SU-DHL-6 (cell line): ENCODE data around the gene LLCFC1.

ENCODE experiments used
- H2AFZ ChIP-seq: fragments of 200-600 bp; sonication (generic); 2 replicates; pipeline ENCODE4 v1.6.1; 2014; ENCODE audit warnings: low read depth, mild to moderate bottlenecking, moderate library complexity, mixed read lengths, antibody characterized with exemption, low read length; ENCODE audit not compliant: severe bottlenecking
- H3F3A ChIP-seq: fragments of 200-600 bp; shearing (Covaris generic); 2 replicates; pipeline ENCODE4 v1.6.0; 2016; ENCODE audit warnings: antibody characterized with exemption, mild to moderate bottlenecking; ENCODE audit not compliant: insufficient read depth
- H3K27ac ChIP-seq: fragments of 200-600 bp; sonication (generic); 2 replicates; pipeline ENCODE4 v1.5.1; 2016; ENCODE audit warnings: low read depth, mild to moderate bottlenecking, low read length, moderate library complexity, mixed read lengths
- H3K27me3 ChIP-seq: fragments of 200-600 bp; sonication (generic), shearing (Covaris generic); 2 replicates; pipeline ENCODE4 v1.6.0; 2014; ENCODE audit warnings: mild to moderate bottlenecking, low read length
- H3K36me3 ChIP-seq: fragments of 200-600 bp; sonication (generic); 2 replicates; pipeline ENCODE4 v1.6.1; 2014; ENCODE audit warnings: mild to moderate bottlenecking, low read length, mixed read lengths
- H3K4me2 ChIP-seq: fragments of 300-600, 200-600 bp; shearing (Covaris generic), sonication (generic); 2 replicates; pipeline ENCODE4 v1.6.0; 2014; ENCODE audit warnings: low read length, low read depth, mild to moderate bottlenecking; ENCODE audit not compliant: poor library complexity, severe bottlenecking
- H3K4me3 ChIP-seq: fragments of 200-600 bp; sonication (generic); 2 replicates; pipeline ENCODE4 v1.5.1; 2014; ENCODE audit warnings: antibody characterized with exemption, low read length, mild to moderate bottlenecking, mixed read lengths; ENCODE audit not compliant: insufficient read depth, poor library complexity, severe bottlenecking
- H3K79me2 ChIP-seq: fragments of 200-600 bp; sonication (generic); 2 replicates; pipeline ENCODE4 v1.6.1; 2014; ENCODE audit warnings: mild to moderate bottlenecking, low read length, moderate library complexity; ENCODE audit not compliant: insufficient read depth
- H3K9ac ChIP-seq: fragments of 200-600 bp; sonication (generic); 2 replicates; pipeline ENCODE4 v1.7.0; 2014; ENCODE audit warnings: mild to moderate bottlenecking, low read length
- H3K9me2 ChIP-seq: fragments of 200-600 bp; sonication (generic); replicated peaks from 2 replicates; pipeline ENCODE4 v1.6.1; 2014; ENCODE audit warnings: low read length; ENCODE audit not compliant: insufficient read depth
- H3K9me3 ChIP-seq: fragments of 200-600 bp; sonication (generic); 2 replicates; pipeline ENCODE4 v1.6.1; 2014; ENCODE audit warnings: low read length, mixed read lengths; ENCODE audit not compliant: insufficient read depth
- H4K20me1 ChIP-seq: fragments of 200-600 bp; sonication (generic); 2 replicates; pipeline ENCODE4 v1.6.1; 2014; ENCODE audit warnings: low read depth, mild to moderate bottlenecking, antibody characterized with exemption, low read length, moderate library complexity, mixed read lengths
- EZH2phosphoT487 ChIP-seq: fragments of 200-600 bp; sonication (generic), shearing (Covaris generic); conservative IDR thresholded peaks from 2 replicates; pipeline ENCODE4 v1.6.1; 2018; ENCODE audit warnings: mild to moderate bottlenecking, antibody characterized with exemption, low read length, moderate library complexity, mixed read lengths
- TF ChIP-seq, protein P1 (sequence below): fragments of 200-600 bp; sonication (generic); IDR thresholded peaks from one replicate; pipeline ENCODE4 v1.5.1; 2017; ENCODE audit warnings: antibody characterized with exemption, mild to moderate bottlenecking, low read length, moderate library complexity; ENCODE audit not compliant: insufficient read depth, poor library complexity, severe bottlenecking

Gene LLCFC1

DNA sequence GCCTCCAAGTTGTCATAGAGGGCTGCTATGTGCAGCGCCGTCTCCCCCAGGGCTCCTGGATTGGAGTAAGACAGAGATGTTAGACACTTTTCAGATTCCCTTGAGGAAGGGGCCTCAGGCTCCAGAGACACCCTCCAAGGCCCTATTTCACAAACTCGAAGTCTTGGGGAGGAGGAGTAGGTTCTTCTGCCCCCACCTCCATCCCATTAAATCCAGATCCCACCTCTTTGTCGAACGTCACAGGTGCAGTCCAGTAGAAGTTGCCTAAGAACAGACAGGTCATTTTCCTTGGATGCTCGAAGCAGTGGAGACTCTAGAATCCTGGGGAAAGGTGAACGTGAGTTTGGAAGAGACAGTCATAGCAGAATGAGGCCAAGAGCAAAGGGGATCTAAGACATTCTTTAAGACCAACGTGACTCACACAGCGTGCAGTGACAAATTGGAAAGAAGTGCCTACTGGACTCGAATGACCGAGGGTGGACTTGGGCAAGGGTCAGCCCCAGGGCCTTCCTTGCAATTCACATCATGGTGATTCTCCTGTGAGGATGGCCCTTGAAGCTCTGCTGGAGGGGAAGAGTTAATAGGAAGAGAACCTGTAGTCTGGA, 9.1 kb upstream of the LLCFC1 start:
- H3K27me3 ChIP-seq: no peaks in the 10 kb centered on the region
- no peaks in the 10 kb centered on the region for H3F3A ChIP-seq
- no peak overlapping the region for H3K4me2 ChIP-seq

DNA sequence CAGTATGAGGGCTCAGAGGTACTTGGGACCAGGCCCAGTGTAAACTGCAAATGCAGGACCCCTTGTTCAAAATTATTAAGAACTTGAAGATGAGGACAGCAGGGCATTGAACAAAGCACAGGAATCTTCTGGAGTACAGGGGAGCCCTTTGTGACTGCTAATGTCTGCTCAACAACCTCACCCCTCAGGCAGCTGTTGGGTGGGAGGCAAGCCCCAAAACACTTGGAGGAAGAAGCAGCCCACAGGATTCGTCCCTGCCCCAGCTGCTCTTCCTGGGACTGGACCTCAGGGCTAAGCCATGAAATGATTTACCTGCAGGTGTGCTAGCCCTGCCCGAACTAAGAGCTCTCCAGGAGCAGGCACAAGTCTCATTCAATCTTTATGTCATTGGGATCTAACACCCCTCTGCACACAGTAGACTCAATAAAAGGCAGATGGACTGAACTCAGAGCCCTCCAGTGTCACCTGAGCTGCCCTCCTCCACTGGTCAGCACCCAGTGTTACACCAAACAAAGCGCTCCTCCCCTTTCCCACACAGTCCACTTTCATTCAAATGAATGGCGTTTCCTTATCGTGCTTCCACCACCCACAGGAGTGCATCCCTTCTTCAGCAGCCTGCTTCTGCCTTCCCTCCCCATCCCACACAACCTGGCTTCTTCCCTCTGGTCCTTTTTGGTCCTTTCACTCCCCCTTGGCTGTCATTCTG, 6.7 kb upstream of the LLCFC1 start:
- Histone ChIP-seq H3K4me2 (no peak overlapping the region), H4K20me1 (no peaks in the 10 kb centered on the region), H2AFZ (no peak overlapping the region), H3F3A (no peaks in the 10 kb centered on the region), H3K9me3 (no peaks in the 10 kb centered on the region), H3K79me2 (no peaks in the 10 kb centered on the region), H3K27ac (no peak overlapping the region), H3K4me3 (no peak overlapping the region), H3K36me3 (no peaks in the 10 kb centered on the region), H3K9me2 (no peaks in the 10 kb centered on the region), H3K27me3 (no peaks in the 10 kb centered on the region), H3K9ac (no peak overlapping the region)
- TF ChIP-seq, protein P1, sequence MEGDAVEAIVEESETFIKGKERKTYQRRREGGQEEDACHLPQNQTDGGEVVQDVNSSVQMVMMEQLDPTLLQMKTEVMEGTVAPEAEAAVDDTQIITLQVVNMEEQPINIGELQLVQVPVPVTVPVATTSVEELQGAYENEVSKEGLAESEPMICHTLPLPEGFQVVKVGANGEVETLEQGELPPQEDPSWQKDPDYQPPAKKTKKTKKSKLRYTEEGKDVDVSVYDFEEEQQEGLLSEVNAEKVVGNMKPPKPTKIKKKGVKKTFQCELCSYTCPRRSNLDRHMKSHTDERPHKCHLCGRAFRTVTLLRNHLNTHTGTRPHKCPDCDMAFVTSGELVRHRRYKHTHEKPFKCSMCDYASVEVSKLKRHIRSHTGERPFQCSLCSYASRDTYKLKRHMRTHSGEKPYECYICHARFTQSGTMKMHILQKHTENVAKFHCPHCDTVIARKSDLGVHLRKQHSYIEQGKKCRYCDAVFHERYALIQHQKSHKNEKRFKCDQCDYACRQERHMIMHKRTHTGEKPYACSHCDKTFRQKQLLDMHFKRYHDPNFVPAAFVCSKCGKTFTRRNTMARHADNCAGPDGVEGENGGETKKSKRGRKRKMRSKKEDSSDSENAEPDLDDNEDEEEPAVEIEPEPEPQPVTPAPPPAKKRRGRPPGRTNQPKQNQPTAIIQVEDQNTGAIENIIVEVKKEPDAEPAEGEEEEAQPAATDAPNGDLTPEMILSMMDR: no peak

More for the DNA sequence above, 9.1 kb upstream of the LLCFC1 start:
- Histone ChIP-seq H2AFZ (no peak overlapping the region), H3K79me2 (no peaks in the 10 kb centered on the region), H3K9ac (no peak overlapping the region), H3K9me3 (no peaks in the 10 kb centered on the region), H3K4me3 (no peak overlapping the region), H4K20me1 (no peaks in the 10 kb centered on the region), H3K27ac (no peak overlapping the region), H3K9me2 (no peaks in the 10 kb centered on the region), H3K36me3 (no peaks in the 10 kb centered on the region)
- no peak for TF ChIP-seq EZH2phosphoT487
- TF ChIP-seq, protein P1: no peak

GRCh38 chr7:142933092-142933475, 6.2 kb upstream of the LLCFC1 start:
- Histone ChIP-seq H3K36me3 (no peaks in the 10 kb centered on the region), H3K27ac (no peak overlapping the region), H3K79me2 (no peaks in the 10 kb centered on the region), H3K9ac (no peak overlapping the region), H3K4me3 (no peak overlapping the region), H3K9me2 (no peaks in the 10 kb centered on the region), H4K20me1 (no peaks in the 10 kb centered on the region), H3K4me2 (no peak overlapping the region), H3K27me3 (no peaks in the 10 kb centered on the region), H3K9me3 (no peaks in the 10 kb centered on the region), H2AFZ (no peak overlapping the region), H3F3A (no peaks in the 10 kb centered on the region)
- TF ChIP-seq EZH2phosphoT487: no peak
- TF ChIP-seq, protein P1: no peak
